T-cell (primary cell): ENCODE results near the gene ETS1. TPM values are rescaled to one million over a fixed set of nuclear protein-coding genes. Genes with fewer than 3 reads are reported as not detected.

ENCODE experiments used
- ATAC-seq, 4 experiments: fragments of 200-7000 bp in 3 of 4; fragments of 150-1000 bp in 1 of 4; cut with Tn5 transposase; replicated peaks in 1 of 4; 1 replicate in 3 of 4; 2 replicates in 1 of 4; pipeline ENCODE4 v1.10.0; 2021; ENCODE audit warnings: moderate library complexity in 3 of 4, mild to moderate bottlenecking in 2 of 4, moderate number of reproducible peaks in 1 of 4
- CTCF ChIA-PET, 2 donors: fragments of 300-600 bp; sonication (Branson Sonifier 250); formaldehyde crosslinking; loops; one replicate each; lab custom pipeline; 2022; ENCODE audit warnings: antibody characterized with exemption in 2 of 2; lab: Charles Lee
- POLR2A ChIA-PET, 2 donors: fragments of 300-600 bp; sonication (Branson Sonifier 250); formaldehyde crosslinking; loops; one replicate each; lab custom pipeline; 2022; ENCODE audit warnings: antibody characterized with exemption in 2 of 2; lab: Charles Lee
- DNase-seq, 35 experiments: peaks; one replicate each; pipeline versions ENCODE4 v3.0.0 to v3.0.0-alpha.2; 2013 to 2023
- H3K27ac ChIP-seq: one replicate; pipeline ENCODE4 v1.5.1; 2013; ENCODE audit warnings: low read length
- H3K27me3 ChIP-seq, 2 experiments: replicated peaks in 1 of 2; 1 replicate in 1 of 2; 2 replicates in 1 of 2; pipeline versions ENCODE4 v1.6.1 to v1.7.0; 2013; ENCODE audit warnings: low read length in 1 of 2, mixed read lengths in 1 of 2; ENCODE audit not compliant: control insufficient read depth in 2 of 2, insufficient read depth in 2 of 2; ENCODE audit errors: extremely low read depth in 1 of 2
- H3K36me3 ChIP-seq, 2 donors: 1 replicate in 1 of 2; 2 replicates in 1 of 2; pipeline versions ENCODE4 v1.6.1 to v1.7.0; 2013; ENCODE audit warnings: low read length in 1 of 2; ENCODE audit not compliant: control insufficient read depth in 2 of 2, insufficient read depth in 1 of 2; ENCODE audit errors: extremely low read depth in 1 of 2
- H3K4me1 ChIP-seq, 2 experiments: 1 replicate in 1 of 2; 2 replicates in 1 of 2; pipeline versions ENCODE4 v1.6.1 to v1.7.0; 2013; ENCODE audit warnings: low read length in 2 of 2, mixed read lengths in 1 of 2; ENCODE audit not compliant: insufficient read depth in 2 of 2, control insufficient read depth in 1 of 2; ENCODE audit errors: extremely low read depth in 1 of 2
- H3K4me3 ChIP-seq, 2 donors: 1 replicate in 1 of 2; 2 replicates in 1 of 2; pipeline versions ENCODE4 v1.5.1 to v1.7.0; 2013; ENCODE audit warnings: mild to moderate bottlenecking in 2 of 2, low read length in 1 of 2, moderate library complexity in 1 of 2; ENCODE audit not compliant: control insufficient read depth in 1 of 2; ENCODE audit errors: extremely low read depth in 1 of 2
- H3K9me3 ChIP-seq: 2 replicates; pipeline ENCODE4 v1.7.0; 2013
- H3K27ac Mint-ChIP-seq, 2 donors: one replicate each; pipeline ENCODE4 v1.8.0; 2020 to 2021; ENCODE audit warnings: mild to moderate bottlenecking in 2 of 2, mixed read lengths in 2 of 2
- H3K27me3 Mint-ChIP-seq, 2 donors: one replicate each; pipeline ENCODE4 v1.8.0; 2021 to 2022; ENCODE audit warnings: mixed read lengths in 2 of 2
- H3K36me3 Mint-ChIP-seq: one replicate; pipeline ENCODE4 v1.8.0; 2021; ENCODE audit warnings: mixed read lengths
- H3K4me1 Mint-ChIP-seq, 3 donors: one replicate each; pipeline ENCODE4 v1.8.0; 2020 to 2022; ENCODE audit warnings: mixed read lengths in 3 of 3, mild to moderate bottlenecking in 1 of 3
- H3K4me3 Mint-ChIP-seq, 3 donors: one replicate each; pipeline ENCODE4 v1.8.0; 2020 to 2022; ENCODE audit warnings: mild to moderate bottlenecking in 3 of 3, mixed read lengths in 3 of 3, moderate library complexity in 3 of 3
- H3K9me3 Mint-ChIP-seq, 3 donors: one replicate each; pipeline ENCODE4 v1.8.0; 2020 to 2022; ENCODE audit warnings: mixed read lengths in 3 of 3
- WGBS: methylation state at CpG from one replicate; pipeline ENCODE4 v1.1.5; 2013; ENCODE audit warnings: missing lambda C conversion rate; ENCODE audit not compliant: insufficient coverage; 5-methylcytosine and 5-hydroxymethylcytosine counted together
- total RNA-seq, 35 experiments: library from RNA in 6 of 35; stranded (reverse) in 6 of 35; fragments of 120-200 nt in 1 of 35; gene quantifications; one replicate each; pipeline versions ENCODE4 v1.2.1 to v1.2.4 and lab custom pipeline; 2013 to 2026

ETS1 gene
- total RNA-seq, 5 donors from 2014 or later (not counting 1 experiment from before 2014, with no cell fraction given): 773 to 1,065 (median 854) TPM

GRCh38 chr11:128522055-128522942 lies 65.1 kb downstream of the ETS1 start:
- H3K4me1 Mint-ChIP-seq: peaks cover 45 to 65% (median 50%) of the 10 kb centered on the region in 3 donors
- H3K4me3 Mint-ChIP-seq: peak overlapping the region; percentile 96 to 99 (median 98)
- CTCF ChIA-PET: interaction anchor here (0.6 to 4.1 kb wide), 15 partner anchors 11 to 232 kb away, joined by 3 to 28 read pairs (median 4); no protein-coding TSS in a partner anchor
- H3K27ac Mint-ChIP-seq: peak overlapping the region; percentile 98
- WGBS: 0% methylated on average over 84 of the region's 93 CpGs
- Histone ChIP-seq H3K36me3 (peaks cover 8 to 16% of the 10 kb centered on the region in 2 donors), H3K4me1 (peaks cover 37 to 40% of the 10 kb centered on the region in 2 experiments), H3K9me3 (no peaks in the 10 kb centered on the region), H3K27ac (peak overlapping the region; percentile 93), H3K27me3 (no peaks in the 10 kb centered on the region), H3K4me3 (peak overlapping the region; percentile 68 to 99)
- DNase-seq (peak; percentile 70 to 93 (median 80)), ATAC-seq (peak; percentile 76 to 82 (median 80))
- no peaks in the 10 kb centered on the region for H3K27me3 Mint-ChIP-seq
- POLR2A ChIA-PET: interaction anchor here (0.6 to 6.5 kb wide), 18 partner anchors 8 to 203 kb away, joined by 3 to 86 read pairs (median 4); no protein-coding TSS in a partner anchor
- H3K36me3 Mint-ChIP-seq: peaks cover 38% of the 10 kb centered on the region
- H3K9me3 Mint-ChIP-seq: no peaks in the 10 kb centered on the region

DNA sequence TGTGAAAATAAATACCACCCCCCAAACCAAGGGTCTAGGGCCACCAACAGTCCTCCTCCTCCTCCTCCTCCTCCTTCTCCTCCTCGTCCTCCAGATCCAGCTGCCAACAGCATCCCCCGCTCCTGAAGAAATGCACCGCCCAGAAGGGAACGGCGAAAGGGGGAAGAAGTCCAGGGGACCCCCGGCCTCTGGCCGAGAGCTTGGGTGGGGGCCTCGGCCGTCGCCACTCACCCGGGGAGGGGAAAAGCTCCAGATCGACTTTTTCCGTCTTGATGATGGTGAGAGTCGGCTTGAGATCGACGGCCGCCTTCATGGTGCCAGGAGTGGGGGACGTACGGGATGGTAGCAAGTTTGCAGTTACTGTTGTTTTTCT lies 65.7 kb downstream of the ETS1 start:
- Mint-ChIP-seq H3K27ac (peak overlapping the region; percentile 96 to 98), H3K4me3 (peak overlapping the region; percentile 96 to 99 (median 98)), H3K36me3 (peaks cover 45% of the 10 kb centered on the region), H3K27me3 (no peaks in the 10 kb centered on the region), H3K4me1 (peaks cover 39 to 65% (median 47%) of the 10 kb centered on the region in 3 donors), H3K9me3 (no peaks in the 10 kb centered on the region)
- peak overlapping the region; percentile 68 to 99 for H3K4me3 ChIP-seq
- H3K36me3 ChIP-seq: peaks cover 8 to 23% of the 10 kb centered on the region in 2 donors
- peak overlapping the region; percentile 78 for H3K27ac ChIP-seq
- ChIA-PET CTCF (interaction anchor here in 1 of 2 donors (0.6 to 4.1 kb wide), 6 partner anchors 12 to 232 kb away, joined by 3 to 28 read pairs (median 3); no protein-coding TSS in a partner anchor), POLR2A (interaction anchor here (0.6 to 6.5 kb wide), 12 partner anchors 9 to 193 kb away, joined by 3 to 86 read pairs (median 4); no protein-coding TSS in a partner anchor)
- ATAC-seq: peak in 2 of 4 experiments; percentile 0 to 2
- 0% methylated on average over 8 of the region's 19 CpGs for WGBS
- H3K27me3 ChIP-seq: no peaks in the 10 kb centered on the region
- peaks cover 31 to 33% of the 10 kb centered on the region in 2 experiments for H3K4me1 ChIP-seq
- peak in 3 of 35 experiments; percentile 29 to 37 (median 34) for DNase-seq
- no peaks in the 10 kb centered on the region for H3K9me3 ChIP-seq

DNA sequence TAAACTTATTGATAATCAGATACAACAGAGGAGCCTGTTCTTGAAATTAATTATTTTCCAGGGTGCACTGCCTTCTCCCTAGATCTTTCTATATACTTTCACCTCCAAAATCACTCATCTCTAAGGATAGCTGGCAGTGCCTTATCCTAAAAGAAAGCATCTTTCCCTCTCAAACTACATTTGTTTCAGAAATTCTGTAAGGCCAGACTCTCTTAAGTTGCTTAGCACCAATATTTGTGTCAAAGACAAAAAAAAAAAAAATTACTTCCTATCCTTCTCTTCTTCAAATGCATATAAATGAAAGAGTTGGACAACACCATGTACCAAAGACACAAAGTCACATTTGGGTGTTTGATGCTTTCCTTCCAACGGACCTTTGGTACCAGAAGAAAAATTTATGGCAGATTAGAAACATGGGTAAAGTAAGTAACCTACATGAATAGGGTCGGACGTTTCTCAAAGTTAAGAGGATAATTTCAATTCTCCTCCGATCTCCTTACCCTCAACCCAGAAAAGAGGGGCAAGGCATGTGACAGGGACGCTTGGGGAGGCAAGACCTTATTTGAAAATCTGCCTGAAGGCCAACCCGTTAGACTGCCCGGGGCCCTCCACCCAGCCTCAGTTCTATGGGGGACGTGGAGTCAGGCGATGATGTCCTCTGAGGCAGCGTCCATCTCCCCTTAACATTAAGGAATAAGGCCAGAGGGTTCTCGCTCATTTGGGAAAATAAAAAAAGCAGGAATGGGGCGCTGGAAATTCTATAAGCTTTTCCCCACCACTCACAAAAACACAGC lies 66.3 kb downstream of the ETS1 start:
- peak in 4 of 35 experiments; percentile 24 to 44 (median 36) for DNase-seq
- H3K9me3 Mint-ChIP-seq: no peaks in the 10 kb centered on the region
- POLR2A ChIA-PET: interaction anchor here (0.6 to 6.5 kb wide), 20 partner anchors 10 to 231 kb away, joined by 3 to 86 read pairs (median 4); no protein-coding TSS in a partner anchor

GRCh38 chr11:128520206-128520887 lies 67.0 kb downstream of the ETS1 start:
- peaks cover 13 to 35% of the 10 kb centered on the region in 2 donors for H3K36me3 ChIP-seq
- CTCF ChIA-PET: interaction anchor here (0.6 to 7.4 kb wide), 15 partner anchors 10 to 230 kb away, joined by 3 to 76 read pairs (median 4); partner anchors contain the start of gene FLI1 (in 1 of the 2)

More for the DNA sequence above, 66.3 kb downstream of the ETS1 start:
- CTCF ChIA-PET: interaction anchor here (0.6 to 7.4 kb wide), 15 partner anchors 11 to 231 kb away, joined by 3 to 76 read pairs (median 4); no protein-coding TSS in a partner anchor
- Mint-ChIP-seq H3K4me3 (peak overlapping the region; percentile 96 to 99 (median 98)), H3K36me3 (peaks cover 50% of the 10 kb centered on the region), H3K27me3 (no peaks in the 10 kb centered on the region), H3K4me1 (peaks cover 33 to 65% (median 44%) of the 10 kb centered on the region in 3 donors), H3K27ac (peak overlapping the region; percentile 96 to 98)
- Histone ChIP-seq H3K4me3 (peak overlapping the region; percentile 68 to 99), H3K27ac (peak overlapping the region; percentile 78), H3K4me1 (peaks cover 25 to 31% of the 10 kb centered on the region in 2 experiments), H3K9me3 (no peaks in the 10 kb centered on the region), H3K36me3 (peaks cover 13 to 28% of the 10 kb centered on the region in 2 donors), H3K27me3 (no peaks in the 10 kb centered on the region)
- WGBS: 0% methylated on average over 4 of the region's 12 CpGs
- ATAC-seq: no peak

GRCh38 chr11:128519338-128519737 lies 68.0 kb downstream of the ETS1 start:
- Mint-ChIP-seq H3K27me3 (no peaks in the 10 kb centered on the region), H3K27ac (peak overlapping the region; percentile 96 to 98), H3K4me3 (peak overlapping the region; percentile 96 to 99 (median 98)), H3K36me3 (peaks cover 66% of the 10 kb centered on the region), H3K4me1 (peaks cover 26 to 66% (median 43%) of the 10 kb centered on the region in 3 donors), H3K9me3 (no peaks in the 10 kb centered on the region)
- CTCF ChIA-PET: interaction anchor here (0.6 to 7.4 kb wide), 18 partner anchors 9 to 347 kb away, joined by 3 to 76 read pairs (median 5); no protein-coding TSS in a partner anchor
- H3K27ac ChIP-seq: peak overlapping the region; percentile 78
- ATAC-seq (no peak), DNase-seq (no peak)
- peaks cover 14 to 25% of the 10 kb centered on the region in 2 experiments for H3K4me1 ChIP-seq
- 0% methylated on average over 3 of the region's 4 CpGs for WGBS
- no peaks in the 10 kb centered on the region for H3K9me3 ChIP-seq
- H3K36me3 ChIP-seq: peaks cover 15 to 35% of the 10 kb centered on the region in 2 donors
- peak overlapping the region; percentile 68 to 99 for H3K4me3 ChIP-seq
- no peaks in the 10 kb centered on the region for H3K27me3 ChIP-seq
- POLR2A ChIA-PET: interaction anchor here (0.5 to 6.5 kb wide), 27 partner anchors 8 to 229 kb away, joined by 3 to 86 read pairs (median 4); no protein-coding TSS in a partner anchor

More at GRCh38 chr11:128520206-128520887, 67.0 kb downstream of the ETS1 start:
- peak in 7 of 35 experiments; percentile 38 to 60 (median 52) for DNase-seq
- H3K4me3 ChIP-seq: peak overlapping the region; percentile 68 to 99
- H3K4me1 ChIP-seq: peaks cover 22 to 26% of the 10 kb centered on the region in 2 experiments
- peak overlapping the region; percentile 78 for H3K27ac ChIP-seq
- peak overlapping the region; percentile 96 to 98 for H3K27ac Mint-ChIP-seq
- WGBS: no CpG with 5 or more reads among the region's 7 CpGs
- POLR2A ChIA-PET: interaction anchor here (0.5 to 6.5 kb wide), 22 partner anchors 9 to 472 kb away, joined by 3 to 86 read pairs (median 4); no protein-coding TSS in a partner anchor
- peaks cover 57% of the 10 kb centered on the region for H3K36me3 Mint-ChIP-seq
- H3K4me3 Mint-ChIP-seq: peak overlapping the region; percentile 96 to 99 (median 98)
- no peaks in the 10 kb centered on the region for H3K27me3 Mint-ChIP-seq
- no peaks in the 10 kb centered on the region for H3K9me3 ChIP-seq
- peaks cover 28 to 65% (median 43%) of the 10 kb centered on the region in 3 donors for H3K4me1 Mint-ChIP-seq
- ATAC-seq: no peak
- H3K27me3 ChIP-seq: no peaks in the 10 kb centered on the region
- H3K9me3 Mint-ChIP-seq: no peaks in the 10 kb centered on the region
